Adrenal gland (tissue), 5 donors: Measurements from ENCODE around the gene INPP4B.

Experiments used
- CTCF ChIP-seq, 6 experiments: fragments of 450-650 bp in 4 of 6; fragments of 200-600 bp in 2 of 6; sonication (generic) in 1 of 6; IDR thresholded peaks; 1 replicate in 5 of 6; 2 replicates in 1 of 6; pipeline versions ENCODE4 v1.5.1 to v1.8.0; 2016 to 2021; ENCODE audit warnings: antibody characterized with exemption in 6 of 6, mild to moderate bottlenecking in 2 of 6, moderate library complexity in 1 of 6
- POLR2A ChIP-seq, 2 donors: fragments of 450-650 bp; IDR thresholded peaks; one replicate each; pipeline ENCODE4 v1.6.1; 2017; ENCODE audit warnings: antibody characterized with exemption in 2 of 2, mild to moderate bottlenecking in 2 of 2, moderate library complexity in 1 of 2
- donor health status: DM: no; HTN: no; CAD: no.

- TF ChIP-seq CTCF (IDR thresholded peaks at IDR 0.05), result no peak
- TF ChIP-seq POLR2A (IDR thresholded peaks at IDR 0.05), result no peak
Observed at GRCh38 chr4:142158980-142159379, 687.1 kb downstream of the INPP4B start.
